Activated naive CD8-positive, alpha-beta T cell treated with anti-CD3 and anti-CD28 coated beads, Interleukin-2, amount 50 U/mL, for 16 hours (primary cell): Measurements from ENCODE around the gene GRIA1.
"Not testable (repeated sequence)": the region's sequence is repeated elsewhere in the genome, so short reads cannot be mapped to it uniquely, and the experiment has no call there.

ENCODE experiments used
- DNase-seq: peaks from one replicate; pipeline ENCODE4 v3.0.0-alpha.2; 2020; ENCODE audit warnings: low read depth, low spot score

The GRIA1 gene

DNA sequence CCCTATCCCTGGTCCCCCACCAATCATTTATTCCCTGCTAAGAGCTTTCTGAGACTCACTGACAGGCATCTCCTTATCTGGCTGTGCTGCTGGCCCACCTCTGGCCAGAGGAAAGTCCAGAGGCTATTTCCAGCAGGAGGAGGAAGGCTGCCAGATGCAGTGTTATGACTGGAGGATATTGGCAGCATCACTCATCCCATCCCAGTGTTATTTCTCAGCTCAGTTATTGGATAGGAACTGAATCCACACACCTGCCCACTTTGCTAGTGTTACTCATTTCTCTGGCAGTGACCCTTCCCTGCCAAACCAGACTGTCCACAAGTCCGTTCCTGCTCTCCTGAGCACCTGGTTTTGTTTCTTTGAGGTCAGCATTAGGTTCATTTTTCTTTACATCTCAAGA, 228.2 kb downstream of the GRIA1 start:
- DNase-seq: no peak

DNA sequence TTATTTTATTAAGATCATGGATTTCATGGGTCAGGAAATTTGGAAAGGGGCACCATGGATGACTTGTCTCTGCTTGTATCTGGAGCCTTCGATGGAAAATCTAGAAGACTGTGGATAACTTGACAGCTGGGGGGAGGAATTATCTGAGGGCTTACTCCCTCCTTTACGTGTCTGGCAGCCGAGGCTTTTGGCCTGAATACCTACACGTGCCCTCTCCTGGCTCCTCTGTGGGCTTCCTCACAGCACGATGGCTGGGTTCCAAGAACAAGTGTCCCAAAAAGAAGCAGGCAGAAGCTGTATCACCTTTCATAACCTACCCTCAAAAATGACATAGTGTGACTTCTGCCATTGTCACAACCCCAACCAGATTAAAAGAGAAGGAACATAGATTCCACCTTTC, 228.9 kb downstream of the GRIA1 start:
- no peak for DNase-seq

DNA sequence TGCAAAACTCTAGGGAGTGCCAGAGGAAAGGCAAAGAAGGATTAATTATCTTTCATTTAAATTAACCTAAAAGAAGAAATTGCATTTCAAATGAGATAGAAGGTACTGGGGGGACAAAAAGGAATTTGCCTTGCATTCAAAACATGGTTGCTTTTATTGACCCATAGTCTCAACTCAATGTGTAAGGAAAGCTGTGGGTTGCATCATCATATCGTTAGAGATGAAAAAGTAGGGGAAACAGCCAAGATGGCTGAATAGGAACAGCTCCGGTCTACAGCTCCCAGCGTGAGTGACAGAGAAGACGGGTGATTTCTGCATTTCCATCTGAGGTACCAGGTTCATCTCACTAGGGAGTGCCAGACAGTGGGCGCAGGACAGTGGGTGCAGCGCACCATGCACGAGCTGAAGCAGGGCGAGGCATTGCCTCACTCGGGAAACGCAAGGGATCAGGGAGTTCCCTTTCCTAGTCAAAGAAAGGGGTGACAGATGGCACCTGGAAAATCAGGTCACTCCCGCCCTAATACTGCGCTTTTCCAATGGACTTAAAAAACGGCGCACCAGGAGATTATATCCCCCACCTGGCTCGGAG, 232.6 kb downstream of the GRIA1 start:
- not testable (repeated sequence) for DNase-seq

DNA sequence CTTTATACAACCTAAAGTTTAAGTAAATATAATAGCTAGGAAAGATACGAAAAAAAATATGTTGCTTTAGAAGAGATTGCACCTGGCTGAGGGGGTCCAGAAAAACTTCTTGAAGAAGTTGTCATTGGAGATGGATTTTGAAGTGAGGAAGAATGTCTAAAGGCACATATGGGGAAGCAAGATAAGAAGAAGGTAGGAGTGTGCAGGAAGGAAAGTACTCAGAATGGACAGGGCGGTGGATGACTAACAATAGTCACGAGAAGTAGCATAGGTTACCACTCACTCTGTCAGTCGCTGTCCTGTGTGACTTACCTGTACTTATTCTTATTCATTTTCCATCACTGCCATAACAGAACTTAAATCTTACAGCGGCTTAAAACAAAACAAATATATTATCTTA, 251.6 kb downstream of the GRIA1 start:
- no peak for DNase-seq

DNA sequence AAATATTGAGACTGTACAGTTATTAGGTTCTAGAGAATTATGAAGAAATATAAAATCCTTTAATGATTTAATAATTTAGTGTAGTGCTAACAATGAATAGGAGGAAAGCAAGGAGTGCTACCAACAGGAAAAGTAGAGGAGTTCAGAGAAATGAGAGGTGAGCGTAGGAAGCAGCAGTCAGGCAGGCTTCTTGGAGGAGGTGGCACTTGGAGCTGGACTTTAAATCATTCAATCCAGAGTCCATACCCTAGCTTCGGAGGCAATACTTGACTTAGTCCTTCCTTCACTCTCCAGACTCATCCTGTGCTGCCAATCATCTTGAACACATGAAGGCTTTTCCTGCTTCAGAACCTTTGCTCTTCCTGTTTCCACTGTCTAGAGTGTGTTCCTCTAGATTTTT, 254.3 kb downstream of the GRIA1 start:
- DNase-seq: no peak

DNA sequence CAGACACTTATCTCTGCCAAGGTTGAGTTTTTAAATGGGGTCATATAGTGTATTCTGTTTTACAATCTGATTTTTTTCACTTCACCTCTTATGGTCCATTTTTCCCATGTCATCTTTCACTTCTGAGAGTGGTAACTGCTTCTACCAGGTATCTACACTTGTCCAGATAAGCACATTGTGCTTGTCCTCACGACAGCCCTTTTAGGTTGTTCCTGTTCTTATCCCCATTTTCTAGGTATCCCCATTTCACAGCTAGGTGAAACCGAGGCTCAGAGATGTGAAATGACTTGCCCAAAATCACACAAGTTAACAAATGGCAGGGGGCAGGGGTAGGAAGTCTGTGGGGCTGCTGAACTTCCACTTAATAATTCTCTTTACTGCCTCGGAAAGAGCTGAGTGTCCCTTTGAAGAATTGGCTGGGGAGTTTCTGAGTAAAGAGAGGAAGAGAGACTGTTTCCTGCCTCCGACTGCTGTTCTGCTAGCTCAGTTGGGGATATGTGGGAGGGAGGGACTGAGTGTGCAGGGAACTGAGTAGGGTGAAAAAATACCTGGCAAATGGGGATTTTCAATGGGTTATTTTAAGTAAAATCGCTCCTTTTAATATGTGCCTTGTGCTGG, 255.4 kb downstream of the GRIA1 start:
- DNase-seq: no peak

DNA sequence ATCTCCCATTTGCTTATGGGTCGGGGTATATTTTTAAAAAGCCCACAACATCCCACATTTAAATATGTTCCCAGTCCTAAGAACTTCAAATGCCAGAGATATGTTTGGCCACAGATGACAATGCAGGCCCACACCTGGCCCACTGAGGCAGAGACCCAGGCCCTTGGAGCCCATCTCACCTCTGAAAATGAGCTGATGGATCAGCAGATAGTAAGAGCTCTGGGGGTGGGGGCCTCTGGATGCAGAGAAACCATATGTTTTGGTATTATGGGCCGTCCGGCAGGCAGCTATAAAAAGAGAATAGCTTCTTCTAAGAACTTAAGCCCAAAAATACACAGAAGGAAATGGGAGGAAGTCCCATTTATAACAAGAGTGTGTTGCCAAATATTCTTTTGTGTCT, 256.0 kb downstream of the GRIA1 start:
- no peak for DNase-seq

DNA sequence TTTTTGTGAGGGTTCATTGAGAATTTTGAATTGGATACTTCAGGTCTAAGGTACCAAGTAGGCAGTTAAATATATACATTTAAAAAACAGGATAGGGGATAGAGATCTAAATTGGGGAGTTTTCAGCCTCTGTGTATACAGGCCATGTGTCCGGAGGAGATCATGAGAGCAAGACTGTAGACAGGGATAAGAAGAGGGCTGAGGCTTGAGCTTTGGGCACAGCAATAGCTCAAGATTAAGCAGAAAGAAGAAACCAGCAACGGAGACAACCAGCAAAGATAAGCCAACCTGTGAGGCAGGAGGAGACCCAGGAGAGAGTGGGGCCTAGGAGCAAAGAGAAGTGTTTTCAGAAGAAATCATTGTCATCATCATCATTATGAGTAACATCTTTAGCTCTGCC, 258.4 kb downstream of the GRIA1 start:
- DNase-seq: no peak

DNA sequence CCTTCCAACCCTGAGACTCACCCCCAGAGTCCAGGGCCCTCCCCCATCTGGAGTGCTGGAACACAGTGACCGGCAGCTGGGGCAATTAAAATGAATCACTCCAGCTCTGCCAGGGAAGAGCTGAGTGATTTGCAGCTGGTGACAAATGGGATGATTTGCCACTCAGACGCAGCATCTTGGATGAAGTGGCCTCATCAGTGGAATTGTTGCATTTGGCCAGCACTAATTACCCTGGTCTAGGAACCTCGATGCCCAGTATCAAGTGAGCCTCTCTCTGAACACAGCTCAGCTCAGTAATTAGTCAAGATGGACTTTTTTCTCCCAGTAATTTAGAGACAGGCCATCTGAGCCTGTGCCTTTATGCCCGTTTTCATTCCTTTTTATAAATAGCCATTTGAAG, 259.5 kb downstream of the GRIA1 start:
- DNase-seq: no peak

DNA sequence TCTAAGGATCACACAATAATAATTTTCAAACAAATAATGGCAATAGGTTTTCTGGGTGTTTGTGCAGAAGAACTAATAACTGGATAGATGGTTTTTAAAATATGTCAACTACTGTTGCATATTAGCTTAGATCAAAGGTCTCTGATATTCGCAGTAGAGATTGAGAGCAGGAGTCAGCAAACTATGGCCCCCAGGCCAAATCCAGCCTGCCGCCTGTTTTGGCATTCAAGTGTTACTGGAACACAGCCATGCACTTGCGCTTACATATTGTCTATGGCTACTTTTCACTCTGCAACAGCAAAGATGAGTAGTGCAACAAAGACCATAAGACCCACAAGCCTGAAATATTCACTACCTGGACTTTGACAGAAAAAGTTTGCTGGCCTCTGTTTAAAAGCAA, 260.8 kb downstream of the GRIA1 start:
- DNase-seq: no peak

DNA sequence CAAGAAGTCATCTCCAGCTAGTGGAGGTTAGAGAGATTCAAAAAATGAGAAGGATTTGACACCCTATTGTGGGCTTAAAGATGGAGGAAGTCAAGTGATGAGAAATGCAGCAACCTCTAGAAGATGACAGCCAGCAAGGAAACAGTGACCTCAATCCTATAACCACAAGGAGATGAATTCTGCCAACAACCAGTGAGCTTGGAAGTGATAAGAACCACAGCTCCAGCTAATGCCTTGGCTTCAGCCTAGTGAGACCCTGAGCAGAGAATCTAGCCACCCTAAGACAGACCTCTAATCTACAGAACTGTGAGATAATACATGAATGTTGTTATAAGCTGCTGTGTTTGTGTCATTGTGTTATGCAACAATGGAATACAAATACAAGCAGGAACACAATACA, 262.4 kb downstream of the GRIA1 start:
- no peak for DNase-seq

DNA sequence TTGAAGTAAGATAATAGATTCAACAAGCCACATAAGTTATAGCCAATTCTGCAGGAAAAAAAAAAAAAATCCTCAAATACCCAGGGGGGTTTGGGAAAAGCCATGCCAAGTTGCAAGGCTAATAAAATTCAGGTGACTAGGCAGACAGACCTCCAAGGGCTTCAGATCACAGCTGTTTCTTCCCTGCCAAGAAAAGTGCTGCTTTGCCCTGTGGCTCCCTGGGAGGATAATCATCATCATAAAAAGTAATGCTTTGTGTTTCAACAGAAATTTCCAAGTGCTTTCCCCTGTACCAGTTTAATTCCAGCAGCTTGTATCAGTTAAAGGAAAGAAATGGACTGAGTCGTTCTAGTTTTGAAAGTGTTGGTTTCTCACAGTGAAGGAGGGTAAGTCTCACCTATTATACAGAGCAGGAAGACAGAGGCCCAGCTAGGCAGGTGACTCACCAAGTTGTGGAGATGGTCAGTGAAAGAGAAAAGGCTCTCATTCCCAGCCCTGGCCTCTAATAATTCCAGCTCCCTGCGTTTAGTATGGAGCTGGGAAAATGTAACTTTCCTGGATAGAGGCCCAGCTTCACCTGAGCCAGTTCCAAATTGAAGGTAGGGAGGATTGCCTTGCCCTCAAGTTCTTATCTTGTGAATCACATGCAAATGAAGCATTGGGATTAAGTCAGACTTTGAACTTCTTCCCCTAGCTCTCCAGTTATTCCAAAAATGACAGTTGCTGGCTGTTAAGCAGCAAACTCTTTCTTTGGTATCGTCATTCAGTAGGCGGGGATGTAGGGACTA, 263.4 kb downstream of the GRIA1 start:
- DNase-seq: no peak

DNA sequence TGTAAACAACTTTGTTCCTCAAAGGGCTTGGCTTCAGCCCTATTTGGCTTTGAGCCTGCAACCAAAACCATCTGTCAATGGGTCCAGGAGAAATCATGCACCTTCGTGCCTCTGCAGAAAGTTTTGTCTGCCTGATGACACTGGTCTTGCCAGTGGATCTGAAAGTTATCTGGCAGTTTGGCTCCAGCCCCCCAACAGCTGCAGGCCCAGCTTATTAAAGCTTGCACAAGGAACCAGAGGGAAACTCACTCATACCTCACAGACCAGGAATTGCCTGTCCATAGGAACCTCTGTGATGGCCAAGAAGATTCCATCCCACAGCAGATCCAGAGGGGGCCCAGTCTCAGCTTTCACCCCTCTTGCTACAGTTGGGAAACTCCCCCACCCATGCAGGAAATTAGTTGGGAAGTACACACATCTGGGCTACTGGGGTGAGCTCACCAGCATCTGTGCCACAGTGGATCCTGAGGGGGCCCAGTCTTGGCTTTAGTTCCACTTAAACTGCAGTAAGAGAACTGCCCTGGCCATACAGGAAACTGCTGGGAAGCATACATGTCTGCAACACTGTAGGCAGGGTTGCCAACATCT, 265.5 kb downstream of the GRIA1 start:
- no peak for DNase-seq

DNA sequence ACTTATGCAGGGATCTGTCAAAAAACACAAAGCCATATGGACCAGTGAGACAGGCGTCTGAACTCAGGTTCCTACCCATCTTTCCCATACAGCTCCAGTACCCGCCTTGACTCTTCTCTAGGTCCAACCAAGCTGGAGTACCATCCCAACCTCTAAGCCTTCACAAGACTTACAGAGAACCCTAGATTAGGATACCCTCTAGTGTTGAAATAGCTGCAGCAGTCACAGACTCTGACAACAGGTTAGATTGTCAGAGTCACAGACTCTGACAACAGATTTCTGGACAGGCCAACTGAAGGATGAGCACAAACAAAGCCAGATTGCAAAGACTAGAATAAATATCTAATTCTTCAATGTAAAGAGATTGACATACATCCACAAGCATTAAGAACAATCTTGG, 266.1 kb downstream of the GRIA1 start:
- no peak for DNase-seq

DNA sequence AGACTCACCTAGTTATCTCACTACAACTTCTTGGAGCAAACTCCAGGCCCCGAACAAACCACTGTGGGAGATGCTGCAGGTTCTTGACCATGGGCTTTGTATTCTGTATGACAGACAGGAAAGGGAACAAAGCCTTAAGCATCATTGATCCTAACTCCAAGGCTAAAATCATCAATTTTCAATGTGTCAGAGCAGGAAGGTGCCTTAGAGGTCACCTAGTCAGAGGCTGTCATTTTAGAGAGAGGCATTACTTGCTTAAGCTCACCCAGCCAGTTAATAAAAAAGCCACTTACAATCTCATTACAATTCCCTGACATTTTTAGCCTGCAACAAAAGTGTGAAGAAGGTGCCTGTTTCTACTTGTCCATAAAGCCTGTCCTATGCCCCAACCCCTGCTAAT, 275.5 kb downstream of the GRIA1 start:
- DNase-seq: no peak

DNA sequence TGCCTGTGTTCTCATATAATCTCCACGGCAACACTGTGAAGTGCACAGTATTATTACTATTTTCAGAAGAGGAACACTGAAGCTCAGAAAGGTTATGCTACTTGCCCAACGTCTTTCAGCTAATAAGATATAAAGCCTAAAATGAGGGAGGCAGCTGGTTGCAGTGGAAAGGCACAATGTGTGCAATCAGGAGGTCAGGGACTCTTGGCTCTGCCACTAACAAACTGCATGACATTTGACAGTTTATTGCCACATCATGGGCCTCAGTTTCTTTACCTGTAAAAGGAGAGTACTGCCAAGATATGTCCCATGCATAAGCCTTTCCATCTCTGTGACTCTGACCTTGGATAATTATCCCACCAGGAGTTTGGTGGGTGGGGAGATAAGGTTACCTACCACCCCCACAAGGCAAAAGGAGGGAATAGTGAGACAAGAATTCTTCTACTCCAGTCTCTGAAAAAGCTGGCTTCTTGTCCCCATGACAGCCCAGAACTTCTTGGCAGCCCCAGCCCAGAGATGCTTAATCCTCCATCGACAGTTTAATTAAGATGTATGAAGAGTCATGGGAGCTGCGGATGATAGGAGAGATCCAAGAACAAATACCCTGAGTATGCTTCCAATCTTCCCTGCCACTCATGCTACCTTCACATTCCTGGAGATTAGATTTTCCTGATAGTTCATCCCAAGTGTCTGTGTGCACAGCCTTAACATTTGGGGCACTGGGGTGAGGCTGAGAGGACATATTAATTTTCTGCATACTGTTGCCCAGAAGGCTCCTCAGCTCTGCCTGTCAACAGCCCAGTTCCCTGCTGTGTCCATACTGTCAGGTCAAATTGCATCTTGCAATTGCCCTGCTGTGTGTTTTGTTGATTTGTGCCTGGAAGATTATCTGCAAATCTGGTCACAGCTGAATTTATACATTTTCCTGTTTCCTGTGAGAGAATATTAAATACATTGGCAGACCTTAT, 277.0 kb downstream of the GRIA1 start:
- no peak for DNase-seq

DNA sequence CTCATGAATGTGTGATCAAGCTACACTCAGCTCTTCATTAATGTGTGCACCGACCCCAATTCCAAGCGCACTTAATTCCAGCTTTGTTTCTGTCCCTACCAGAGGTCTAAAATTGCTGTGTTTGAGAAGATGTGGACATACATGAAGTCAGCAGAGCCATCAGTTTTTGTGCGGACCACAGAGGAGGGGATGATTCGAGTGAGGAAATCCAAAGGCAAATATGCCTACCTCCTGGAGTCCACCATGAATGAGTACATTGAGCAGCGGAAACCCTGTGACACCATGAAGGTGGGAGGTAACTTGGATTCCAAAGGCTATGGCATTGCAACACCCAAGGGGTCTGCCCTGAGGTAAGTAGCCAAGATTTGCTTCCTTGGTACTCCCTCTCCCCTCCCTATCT, 279.6 kb downstream of the GRIA1 start:
- no peak for DNase-seq

DNA sequence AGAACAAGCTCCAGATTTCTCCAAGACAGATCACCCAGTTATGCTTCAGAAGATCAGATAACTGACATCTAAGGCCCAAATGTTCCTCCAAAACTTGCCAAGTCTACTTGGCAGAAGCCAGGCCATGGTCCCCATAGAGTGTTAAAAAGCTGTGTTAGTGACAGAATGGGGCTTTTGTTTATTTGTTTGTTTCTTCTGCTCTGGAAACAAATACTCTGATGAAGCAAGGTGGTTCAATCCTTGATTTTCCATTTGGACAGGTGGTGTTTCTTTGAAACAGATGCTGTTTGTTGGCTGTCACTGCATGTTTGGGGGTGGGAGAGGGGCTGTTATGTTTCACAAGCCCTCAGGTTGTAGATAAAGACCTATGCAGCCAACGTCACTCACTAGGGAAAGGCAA, 284.2 kb downstream of the GRIA1 start:
- no peak for DNase-seq

DNA sequence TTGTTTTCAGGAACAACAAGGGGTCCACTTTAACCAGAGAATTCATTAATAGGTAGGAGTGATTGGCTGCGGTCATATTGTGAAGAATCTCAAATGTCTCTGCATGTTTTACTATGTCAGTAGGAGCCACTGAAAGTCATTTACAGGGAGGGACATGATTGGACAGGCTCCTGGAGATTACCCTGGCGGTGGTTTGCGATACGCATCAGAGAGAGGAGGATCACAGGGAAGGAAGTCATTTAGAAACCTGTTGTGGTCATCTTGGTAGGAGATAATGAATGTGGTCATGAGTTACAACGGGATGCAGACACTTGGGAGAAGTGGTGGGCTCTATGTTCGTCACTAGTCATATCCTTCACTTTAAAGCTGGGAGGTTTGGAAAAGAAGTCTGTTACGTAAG, 285.5 kb downstream of the GRIA1 start:
- no peak for DNase-seq

DNA sequence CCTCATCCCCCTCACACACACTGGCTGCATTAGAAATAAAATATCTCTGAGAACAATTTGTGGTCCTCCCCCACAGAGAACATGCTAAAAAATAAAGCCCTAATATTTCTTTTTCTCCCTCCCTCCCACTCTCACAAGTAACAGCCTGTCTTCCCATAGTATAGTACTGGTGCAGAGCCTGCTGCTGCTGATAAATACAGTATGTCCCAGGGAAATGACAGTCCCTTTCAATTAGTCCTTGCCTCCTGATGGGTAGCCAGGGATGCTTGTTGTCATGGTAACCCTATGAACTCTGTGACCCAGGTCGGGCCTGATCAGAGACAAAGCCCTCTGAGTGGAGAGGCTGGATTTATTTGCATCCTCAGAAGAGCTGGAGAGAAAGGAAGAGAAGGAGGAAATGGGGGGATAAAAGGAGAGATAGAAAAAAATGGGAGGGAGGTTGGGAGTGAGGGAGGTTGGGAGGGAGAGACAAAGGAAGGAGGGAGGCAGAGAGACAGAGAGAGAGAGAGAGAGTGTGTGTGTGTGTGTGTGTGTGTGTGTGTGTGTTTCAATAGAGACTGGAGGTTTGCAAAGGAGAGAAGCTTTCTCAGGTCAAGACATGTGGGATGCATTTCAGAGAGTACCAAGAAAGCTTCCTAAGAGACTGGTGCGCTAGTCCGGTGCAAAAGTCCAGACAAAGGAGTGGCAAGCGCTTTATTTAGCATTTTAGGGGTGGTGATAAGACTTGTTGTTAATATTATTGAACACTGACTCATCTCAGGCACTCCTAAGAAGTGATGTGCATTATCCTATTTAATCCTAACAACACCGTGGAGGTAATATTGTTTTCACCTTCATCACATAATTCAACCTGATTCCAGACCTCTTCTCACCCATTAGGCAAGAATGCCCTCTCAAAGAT, 287.5 kb downstream of the GRIA1 start:
- no peak for DNase-seq

DNA sequence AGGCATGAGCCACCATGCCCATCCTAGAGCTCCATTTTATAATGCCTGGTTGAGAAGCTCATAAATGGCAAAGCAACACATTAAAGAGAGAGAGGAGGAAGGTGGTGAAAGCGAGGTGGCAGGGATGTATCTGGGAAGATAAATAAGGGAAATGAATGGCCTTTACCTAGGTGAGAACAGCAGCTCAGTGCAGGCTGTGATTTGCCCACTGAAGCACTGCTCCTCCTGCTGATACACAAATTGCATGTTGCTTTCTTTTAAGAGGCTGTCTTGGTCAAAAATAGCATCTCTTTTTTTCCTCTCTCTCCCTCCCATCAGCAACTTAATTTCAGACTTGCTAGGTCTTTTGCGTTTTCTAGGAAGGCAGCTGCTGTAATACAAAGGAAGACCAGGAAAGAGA, 289.4 kb downstream of the GRIA1 start:
- DNase-seq: no peak
